HG03025 (cell line): ENCODE results near the gene PROM2.
"Not testable (repeated sequence)": the region's sequence is repeated elsewhere in the genome, so short reads cannot be mapped to it uniquely, and the experiment has no call there.

Experiments used
- ATAC-seq: cut with Tn5 transposase; IDR thresholded peaks from one replicate; pipeline ENCODE4 v1.9.1; 2021; ENCODE audit warnings: mild to moderate bottlenecking, moderate library complexity; ENCODE audit not compliant: unreplicated experiment, low FRiP score

The PROM2 gene

DNA sequence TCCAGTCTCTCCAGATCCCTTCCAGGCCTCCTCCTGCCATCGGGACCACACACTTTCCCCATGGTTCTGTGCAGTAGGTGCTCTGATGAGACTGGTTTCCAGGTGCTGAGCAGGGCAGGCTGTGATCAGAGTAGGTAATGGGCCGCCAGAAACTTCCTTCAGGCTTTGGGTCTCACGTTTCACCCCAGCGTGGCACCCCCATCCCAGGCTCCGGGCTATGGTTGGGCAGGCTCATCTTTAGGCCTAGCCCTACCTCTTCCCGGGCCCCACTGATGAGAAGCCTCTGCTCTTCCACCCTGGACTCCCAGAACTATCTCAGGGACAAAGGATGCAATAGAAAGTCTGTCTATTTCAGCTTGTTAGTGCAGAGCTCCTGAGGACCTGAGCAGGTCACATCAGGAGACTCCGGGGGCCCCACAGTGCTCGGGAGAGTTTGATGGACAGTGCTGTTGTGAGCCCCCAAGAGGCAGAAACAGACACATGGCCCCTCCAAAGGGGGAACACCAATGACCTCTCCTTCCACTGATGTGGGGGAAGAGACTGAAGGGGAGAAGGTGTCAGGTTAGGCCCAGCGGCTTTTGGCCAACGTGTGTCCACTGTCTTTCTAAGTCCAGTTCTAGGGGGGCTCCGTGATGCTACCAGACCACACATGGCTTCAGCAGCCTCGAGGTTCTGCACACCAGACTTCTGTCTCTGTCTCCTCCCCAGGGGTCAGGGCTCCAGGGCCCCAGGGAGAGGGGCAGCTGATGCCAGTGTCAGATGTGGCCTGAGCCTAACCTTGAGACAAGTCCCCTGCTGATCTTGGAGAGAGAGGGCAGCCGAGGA, 5.8 kb upstream of the PROM2 start:
- ATAC-seq: no peak

DNA sequence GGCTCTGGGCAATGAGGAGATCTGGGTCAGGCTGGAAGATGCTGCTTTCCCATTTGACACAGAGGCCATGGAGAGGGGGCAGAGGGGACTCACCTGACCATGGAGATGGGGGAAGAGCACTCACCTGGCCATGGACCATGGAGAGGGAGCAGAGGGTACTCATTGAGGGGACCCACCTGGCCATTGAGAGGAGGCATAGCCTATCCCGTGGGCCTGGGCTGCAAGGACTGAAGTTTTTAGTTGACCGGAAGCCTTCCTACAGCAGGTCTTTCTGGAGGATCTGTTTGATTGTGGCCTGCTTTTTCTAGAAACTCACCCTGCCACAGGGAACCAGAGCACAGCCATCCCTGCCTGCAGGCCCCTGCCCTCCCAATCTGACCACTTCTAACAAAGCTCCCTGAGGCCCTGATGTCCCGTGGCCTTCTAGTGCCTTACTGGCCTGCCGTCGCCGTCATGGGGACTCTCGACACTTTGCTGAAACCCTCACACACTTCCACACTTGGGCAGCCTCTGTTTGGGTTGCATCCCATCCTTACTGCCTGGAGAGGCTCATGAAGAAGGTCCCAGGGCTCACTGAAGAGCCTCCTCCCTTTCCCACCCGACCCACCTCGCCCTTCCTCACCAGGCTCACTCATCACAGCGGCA, 5.1 kb upstream of the PROM2 start:
- ATAC-seq: no peak

DNA sequence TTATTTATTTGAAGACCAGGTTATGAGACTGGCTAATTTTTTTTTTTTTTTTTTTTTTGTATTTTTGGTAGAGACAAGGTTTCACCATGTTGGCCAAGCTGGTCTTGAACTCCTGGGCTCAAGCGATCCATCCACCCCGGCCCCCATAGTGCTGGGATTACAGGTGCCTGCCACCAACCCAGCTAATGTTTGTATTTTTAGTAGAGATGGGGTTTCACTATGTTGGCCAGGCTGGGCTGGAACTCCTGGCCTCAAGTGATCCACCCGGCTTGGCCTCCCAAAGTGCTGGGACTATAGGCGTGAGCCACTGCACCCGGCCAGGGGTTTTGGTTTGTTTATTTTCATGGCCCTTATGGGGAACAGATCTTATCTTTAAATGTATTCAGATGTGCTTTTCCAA, 4.5 kb upstream of the PROM2 start:
- not testable (repeated sequence) for ATAC-seq

DNA sequence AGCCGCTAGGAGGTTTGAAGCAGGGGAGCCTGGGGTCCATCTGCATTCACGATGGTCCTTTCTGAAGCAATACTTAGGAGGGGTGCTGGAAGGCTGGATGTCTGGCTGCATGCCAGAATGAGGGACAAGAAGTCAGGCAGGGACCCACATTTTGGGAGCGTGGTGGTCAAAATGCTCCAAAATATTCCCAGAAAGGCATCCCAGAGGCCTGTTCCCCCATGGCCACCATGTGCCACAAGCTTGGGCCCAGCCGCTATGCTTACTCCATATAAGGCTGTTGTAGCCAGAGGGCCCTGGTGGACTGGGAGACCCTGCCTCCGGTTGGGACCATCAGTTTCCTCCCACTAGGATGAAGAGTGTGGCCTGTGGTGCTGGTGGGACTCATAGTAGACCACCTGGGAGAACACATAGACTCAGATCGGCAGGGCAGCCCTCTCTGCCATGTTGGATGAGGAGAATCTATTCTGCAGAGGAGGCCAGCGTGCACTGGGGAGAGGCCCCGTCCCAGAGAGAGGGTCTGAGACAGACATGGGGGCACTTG, 3.6 kb upstream of the PROM2 start:
- ATAC-seq: no peak

DNA sequence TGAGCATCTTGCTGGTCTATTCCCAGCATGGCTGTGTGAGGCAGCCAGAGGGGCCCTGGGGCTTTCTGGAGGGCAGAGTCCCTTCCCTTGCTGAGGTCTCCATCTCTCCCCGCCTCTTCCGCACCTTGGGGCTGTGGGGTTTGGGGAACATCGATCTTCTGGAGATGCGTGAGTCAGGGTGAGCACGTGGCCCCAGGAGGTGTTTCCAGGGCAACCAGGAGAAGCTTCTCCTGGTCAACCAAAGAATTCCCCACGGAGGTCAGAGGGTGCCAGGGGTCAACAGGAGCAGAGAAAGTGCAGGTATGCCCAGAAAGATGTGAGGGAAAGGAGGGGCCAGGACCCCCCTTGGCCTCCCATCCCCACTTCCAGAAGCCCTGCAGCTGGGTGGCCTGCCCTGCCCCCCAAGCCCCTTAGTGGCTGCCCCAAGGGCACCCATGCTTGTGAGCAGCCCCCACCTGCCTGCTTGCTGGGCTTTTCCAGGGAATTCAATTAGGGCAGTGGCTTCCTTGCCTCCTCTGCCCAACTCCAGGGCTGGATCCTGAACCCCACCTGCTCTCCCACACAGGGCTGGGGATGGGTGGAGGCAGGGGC, 2.8 kb upstream of the PROM2 start:
- ATAC-seq: no peak

DNA sequence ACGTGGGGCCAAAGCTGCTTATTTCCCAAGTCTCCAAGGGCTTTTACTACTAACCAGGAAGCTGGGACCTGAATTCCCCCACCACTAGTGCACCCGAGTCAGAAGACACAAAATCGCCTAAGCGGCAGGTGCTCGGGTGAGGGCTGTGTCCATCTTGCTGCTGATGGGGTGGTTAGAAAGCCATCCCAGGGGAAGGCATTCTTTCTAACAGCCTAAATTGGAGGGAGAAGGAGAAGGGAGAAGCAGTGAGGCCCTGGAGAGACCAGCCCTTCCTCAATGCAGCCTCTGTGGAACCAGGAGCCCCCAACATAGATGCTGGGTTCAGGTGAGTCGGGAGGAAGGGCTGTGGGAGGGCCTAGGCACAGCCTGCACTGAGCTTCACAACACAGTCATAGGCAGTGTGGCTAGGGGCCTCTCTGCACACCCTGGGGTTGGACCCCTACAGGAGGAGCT, 1.9 kb upstream of the PROM2 start:
- ATAC-seq: no peak

DNA sequence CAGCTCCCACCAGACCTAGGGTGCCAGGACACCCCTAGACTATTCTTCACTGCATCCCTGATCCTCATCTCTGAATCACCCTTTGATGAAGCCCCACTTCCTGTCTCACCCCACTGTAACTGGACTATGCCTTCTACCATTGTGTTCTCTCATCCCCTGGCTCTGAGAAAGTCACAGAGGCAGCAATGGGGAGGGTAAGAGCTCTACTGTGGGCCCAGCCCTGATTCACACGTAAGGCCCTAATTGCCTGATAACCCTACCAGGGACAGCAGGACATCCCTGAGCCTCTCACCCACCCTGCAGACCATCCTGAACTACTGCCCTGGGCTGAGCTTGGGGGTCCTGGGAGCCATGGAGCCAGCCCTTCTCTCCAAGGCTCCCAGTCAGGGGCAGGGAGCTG, 1.5 kb upstream of the PROM2 start:
- ATAC-seq: no peak

DNA sequence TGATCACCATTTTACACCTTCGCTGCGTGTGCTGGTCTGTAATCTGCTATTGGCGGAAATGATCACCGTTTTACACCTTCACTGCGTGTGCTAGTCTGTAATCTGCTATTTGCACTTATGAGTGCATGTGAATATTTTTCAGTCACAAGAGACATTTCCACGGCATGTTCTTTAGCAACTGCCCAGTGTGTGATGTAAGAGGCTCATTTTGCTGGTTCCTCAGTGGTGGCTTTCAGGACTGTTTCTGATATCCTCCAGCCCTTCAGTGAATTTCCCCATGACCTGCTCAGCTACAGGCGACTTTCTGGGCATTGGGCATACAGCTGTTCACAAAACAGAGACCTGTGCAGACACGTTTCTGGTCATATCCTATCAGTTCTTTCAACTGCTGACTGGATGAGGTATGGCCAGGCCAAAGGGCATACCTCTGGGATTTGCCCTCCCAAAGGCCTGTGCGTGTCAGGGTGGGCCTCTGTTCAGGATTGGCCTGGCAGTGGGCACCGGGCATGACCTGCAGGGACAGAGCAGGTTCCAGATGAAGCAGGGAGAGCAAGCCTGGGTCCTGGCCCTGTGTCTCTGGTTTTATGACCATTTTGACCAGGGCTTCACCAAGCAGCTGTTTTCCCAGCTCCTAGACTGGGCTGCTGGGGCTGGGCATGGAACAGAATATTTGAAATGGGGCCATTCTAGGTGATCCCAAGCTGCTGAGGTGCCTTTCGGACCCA, 521 bp upstream of the PROM2 start:
- no peak for ATAC-seq

DNA sequence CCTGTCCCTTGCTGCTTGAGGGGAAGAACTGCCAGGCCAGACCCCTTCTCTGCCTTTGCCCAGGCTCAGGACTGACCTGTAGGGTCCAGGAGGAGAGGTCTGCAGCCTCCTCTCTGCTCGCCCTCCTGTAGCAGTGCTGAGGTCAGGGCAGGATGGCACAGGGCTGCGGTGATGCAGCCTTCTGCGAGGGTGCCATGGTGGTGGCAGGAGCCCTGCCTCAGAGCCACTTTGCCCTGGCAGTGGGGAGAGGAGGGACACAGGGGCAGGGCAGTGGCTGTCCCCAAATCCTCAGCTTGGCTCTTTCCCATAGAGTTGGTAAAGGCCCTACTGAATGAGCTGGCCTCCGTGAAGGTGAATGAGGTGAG, 884 bp downstream of the PROM2 start:
- ATAC-seq: no peak

DNA sequence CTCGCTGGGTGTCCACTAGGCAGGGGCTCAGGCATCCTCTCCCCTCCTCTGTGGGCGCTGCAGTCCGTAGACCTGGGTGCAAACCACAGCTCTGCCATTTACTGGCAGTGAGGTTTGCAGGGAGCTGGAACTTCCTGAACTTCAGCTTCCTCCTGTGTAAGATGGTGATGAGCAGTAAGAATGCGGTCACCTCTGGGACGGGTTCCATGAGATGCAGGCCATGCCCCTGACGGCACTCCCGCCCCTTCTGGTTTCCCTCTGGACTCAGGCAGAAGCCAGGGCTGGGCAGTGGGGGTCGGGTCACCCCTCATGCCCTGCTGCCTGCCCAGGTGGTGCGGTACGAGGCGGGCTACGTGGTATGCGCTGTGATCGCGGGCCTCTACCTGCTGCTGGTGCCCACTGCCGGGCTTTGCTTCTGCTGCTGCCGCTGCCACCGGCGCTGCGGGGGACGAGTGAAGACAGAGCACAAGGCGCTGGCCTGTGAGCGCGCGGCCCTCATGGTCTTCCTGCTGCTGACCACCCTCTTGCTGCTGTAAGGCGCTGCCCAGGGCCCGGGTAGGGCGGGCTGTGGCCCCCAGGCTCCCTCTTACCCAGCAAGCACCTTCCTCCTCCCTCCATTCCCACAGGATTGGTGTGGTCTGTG, 1.5 kb downstream of the PROM2 start:
- no peak for ATAC-seq

DNA sequence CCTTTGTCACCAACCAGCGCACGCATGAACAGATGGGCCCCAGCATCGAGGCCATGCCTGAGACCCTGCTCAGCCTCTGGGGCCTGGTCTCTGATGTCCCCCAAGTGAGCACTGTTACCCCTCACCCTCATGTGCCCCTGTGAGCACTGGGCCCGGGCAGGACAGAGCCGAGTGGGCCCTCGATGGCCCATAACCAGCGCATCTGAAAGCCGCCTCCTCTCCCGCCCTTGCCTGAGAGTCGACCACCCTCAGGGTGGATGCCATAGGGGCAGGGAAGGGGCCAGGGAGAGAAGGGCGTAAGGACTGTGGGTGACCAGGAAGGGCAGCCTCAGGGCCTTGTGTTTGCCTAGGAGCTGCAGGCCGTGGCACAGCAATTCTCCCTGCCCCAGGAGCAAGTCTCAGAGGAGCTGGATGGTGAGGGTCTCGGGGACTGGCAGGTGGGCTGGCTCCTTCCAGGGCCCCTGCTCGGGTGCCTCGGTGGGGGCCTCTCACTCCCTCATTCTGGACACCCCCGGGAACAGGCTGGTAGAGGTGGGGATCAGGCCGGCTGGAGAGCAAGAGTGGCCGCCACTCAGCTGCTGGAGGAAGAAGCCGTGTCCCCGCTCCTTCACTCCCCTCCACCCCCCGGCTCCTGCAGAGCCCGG, 2.1 kb downstream of the PROM2 start:
- ATAC-seq: no peak

DNA sequence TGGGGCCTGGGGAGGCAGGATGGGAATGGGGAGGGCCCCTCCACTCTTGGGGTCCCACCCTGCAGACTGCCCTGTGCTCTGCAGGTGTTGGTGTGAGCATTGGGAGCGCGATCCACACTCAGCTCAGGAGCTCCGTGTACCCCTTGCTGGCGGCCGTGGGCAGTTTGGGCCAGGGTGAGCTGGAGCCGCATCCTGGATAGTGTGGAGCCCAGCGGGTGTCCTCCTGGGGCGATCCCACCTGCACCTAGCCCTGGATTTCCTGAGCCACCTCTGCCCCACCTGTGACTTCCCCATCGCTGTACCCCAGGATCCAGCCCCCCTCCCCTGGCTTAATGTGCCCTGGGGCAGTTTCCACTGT, 2.6 kb downstream of the PROM2 start:
- no peak for ATAC-seq

DNA sequence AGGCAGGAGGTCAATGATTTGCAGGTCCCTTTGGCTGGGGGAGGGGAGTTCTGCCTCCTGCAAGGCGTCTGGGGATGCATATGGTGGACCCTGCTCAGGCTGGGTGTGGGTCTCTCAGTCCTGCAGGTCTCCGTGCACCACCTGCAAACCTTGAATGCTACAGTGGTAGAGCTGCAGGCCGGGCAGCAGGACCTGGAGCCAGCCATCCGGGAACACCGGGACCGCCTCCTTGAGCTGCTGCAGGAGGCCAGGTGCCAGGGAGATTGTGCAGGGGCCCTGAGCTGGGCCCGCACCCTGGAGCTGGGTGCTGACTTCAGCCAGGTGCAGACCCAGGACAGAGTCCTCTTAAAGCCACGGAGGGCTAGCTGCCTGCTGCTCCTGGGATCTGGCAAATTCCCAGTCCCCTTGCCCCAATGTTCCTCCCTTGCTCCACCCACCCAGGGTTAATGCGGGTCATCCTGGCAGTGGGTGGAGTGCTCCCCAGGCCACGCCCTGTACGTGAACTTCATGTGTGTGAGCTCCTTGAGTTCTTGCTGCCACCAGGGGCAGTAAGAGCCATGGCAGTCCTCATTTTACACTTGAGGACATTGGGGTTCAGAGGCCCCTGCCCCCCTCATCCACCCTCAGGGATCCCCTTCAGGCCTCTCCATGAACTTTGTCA, 3.1 kb downstream of the PROM2 start:
- ATAC-seq: no peak

DNA sequence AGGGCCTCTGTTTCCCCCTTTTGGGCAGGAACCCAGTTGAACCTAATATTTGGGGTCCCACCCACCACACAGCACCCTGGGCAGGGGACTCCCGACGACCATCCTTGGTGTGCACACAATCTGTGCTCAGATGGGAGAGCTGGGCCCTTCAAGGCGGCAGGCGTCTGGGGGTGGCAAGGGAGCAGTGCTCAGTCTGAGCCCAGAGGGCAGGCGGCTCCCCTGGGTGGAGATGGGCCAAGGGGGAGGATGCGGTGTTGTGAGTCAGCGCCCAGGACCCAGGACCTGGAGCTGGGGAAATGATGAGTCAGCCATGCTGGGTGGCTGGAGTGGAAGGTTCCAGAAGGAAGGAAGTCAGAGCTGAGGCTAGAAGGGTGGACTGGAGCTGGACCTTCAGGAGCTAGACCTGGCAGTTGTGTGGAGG, 3.8 kb downstream of the PROM2 start:
- no peak for ATAC-seq

DNA sequence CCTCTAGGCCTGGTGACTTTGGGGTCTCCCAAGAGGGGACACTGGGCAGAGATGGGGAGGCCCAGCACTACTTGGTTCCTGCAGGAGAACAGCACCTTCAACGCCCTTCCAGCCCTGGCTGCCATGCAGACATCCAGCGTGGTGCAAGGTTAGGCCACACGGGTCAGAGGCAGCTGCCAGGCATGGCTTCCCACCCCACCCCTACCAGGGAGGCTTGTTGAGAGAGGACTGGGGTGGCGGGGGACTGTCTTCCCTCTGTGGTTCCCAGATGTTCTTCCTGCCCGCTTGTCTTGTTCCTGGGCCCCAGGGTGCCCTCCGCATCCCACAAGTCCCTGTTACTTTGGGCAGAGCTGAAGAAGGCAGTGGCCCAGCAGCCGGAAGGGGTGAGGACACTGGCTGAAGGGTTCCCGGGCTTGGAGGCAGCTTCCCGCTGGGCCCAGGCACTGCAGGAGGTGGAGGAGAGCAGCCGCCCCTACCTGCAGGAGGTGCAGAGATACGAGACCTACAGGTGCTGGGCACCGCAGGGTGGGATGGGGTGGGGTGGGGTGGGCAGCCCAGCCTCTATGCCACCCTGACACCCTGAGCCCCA, 4.5 kb downstream of the PROM2 start:
- no peak for ATAC-seq

DNA sequence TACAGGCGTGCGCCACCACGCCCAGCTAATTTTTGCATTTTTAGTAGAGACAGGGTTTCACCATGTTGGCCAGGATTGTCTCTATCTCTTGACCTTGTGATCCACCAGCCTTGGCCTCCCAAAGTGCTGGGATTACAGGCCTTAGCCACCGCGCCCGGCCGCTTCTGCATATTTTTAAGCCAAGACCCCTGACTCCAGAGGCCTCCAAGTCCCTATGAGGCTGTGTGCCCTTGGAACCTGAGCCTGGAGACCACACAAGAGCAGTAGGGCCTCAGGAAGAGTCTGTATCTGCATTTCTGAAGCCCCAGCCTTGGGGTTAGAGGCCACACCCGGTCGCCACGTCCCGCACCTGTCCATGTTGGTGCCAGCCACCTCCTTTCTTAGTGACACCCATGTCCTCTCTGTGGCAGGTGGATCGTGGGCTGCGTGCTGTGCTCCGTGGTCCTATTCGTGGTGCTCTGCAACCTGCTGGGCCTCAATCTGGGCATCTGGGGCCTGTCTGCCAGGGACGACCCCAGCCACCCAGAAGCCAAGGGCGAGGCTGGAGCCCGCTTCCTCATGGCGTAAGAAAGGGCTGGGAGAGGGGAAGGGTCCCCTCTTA, 5.3 kb downstream of the PROM2 start:
- ATAC-seq: no peak

DNA sequence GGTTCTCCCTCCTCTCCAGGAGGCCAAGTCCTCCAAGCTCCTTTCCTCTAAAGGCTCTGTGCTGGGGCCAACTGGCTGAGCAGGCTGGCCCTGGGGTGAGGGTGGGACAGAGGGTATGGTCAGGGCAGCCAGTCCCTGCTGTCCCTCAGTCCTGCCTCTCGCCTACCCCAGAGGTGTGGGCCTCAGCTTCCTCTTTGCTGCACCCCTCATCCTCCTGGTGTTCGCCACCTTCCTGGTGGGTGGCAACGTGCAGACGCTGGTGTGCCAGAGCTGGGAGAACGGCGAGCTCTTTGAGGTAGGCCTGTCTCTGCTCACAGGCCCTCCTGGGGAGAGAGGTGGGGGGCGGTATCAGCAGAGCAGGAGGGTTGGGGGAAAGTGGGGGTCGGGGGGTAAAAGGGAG, 6.8 kb downstream of the PROM2 start:
- ATAC-seq: no peak

DNA sequence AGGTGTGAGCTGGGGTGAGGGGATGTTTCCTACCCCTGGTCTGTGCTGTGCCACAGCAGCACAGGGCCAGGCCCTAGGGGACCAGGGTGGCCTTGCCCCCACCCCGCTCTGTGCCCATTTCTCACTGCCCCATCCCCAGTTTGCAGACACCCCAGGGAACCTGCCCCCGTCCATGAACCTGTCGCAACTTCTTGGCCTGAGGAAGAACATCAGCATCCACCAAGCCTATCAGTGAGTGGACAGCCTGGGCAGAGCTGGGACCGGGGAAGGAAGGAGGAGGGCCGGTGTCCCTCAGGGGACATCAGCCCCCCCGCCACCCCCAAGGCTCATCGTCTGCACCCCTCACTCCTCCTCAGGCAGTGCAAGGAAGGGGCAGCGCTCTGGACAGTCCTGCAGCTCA, 7.5 kb downstream of the PROM2 start:
- ATAC-seq: no peak

DNA sequence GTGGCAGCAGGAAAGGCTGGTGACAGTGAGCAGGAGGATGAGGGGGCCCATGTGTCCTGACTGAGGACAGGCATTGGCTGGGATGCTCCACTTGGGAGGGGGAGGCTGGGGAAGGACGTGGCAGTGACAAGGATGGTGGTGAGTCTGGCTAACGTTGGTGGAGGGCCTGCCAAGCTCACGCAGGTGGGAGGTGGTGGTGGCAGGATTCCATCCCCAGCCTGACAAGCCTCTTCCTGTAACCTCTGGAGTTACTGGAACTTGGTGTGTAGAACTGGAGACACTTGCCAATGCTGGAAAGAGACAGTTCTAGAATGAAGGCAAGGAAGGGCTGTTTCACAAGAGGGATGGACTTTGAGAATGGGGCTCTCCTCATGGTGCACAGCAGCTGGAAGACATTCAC, 8.2 kb downstream of the PROM2 start:
- no peak for ATAC-seq
